GM18867 (cell line): Measurements from ENCODE around the gene SCART1.
"Not testable (repeated sequence)": the region's sequence is repeated elsewhere in the genome, so short reads cannot be mapped to it uniquely, and the experiment has no call there.

Experiments used
- ATAC-seq: cut with Tn5 transposase; IDR thresholded peaks from one replicate; pipeline ENCODE4 v1.9.1; 2021; ENCODE audit warnings: mild to moderate bottlenecking, moderate library complexity; ENCODE audit not compliant: unreplicated experiment

The SCART1 gene

DNA sequence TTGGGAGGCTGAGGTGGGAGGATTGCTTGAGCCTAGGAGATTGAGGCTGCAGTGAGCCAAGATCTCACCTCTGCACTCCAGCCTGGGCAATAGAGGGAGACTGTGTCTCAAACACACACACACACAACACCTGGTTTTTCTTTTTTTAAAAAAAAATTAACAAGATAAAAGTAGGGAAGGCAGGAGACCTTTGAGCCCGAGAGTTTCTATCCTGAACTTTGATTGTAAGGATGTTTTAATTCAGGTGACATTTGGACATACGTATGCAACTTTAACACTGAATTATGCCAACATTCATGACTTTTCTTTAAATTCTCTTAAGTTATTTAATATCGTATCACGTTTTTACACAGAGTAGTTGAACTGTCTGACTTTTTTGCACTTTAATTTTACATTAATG lies 61.7 kb downstream of the SCART1 start:
- no peak for ATAC-seq

DNA sequence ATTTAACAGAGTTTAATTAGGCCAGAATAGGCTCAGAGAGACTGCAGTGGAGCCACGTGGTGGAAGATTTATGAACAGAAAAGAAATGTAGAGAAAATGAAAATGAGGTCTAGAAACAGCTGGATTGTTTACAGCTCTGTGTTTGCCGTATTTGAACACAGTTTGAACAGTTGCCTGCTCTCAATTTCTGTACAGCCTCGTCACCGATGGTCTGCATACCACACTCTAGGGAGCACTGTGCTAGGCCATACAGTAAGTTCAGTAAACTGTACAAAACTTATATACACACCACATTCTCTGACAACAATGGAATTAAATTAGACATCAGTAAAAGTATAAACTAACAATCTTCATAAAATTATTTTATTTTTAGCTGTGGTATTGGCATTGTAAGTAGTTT lies 62.3 kb downstream of the SCART1 start:
- ATAC-seq = no peak

GRCh38 chr10:133518517-133518916 lies 64.8 kb downstream of the SCART1 start:
- not testable (repeated sequence) for ATAC-seq
